Peyer's patch (tissue), 4 donors: Measurements from ENCODE around the gene LRIG2. TPM values are rescaled to one million over a fixed set of nuclear protein-coding genes. Genes with fewer than 3 reads are reported as not detected.

Experiments
- DNase-seq, 3 donors: peaks; one replicate each; pipeline ENCODE4 v3.0.0-alpha.2; 2017 to 2019
- H3K27ac ChIP-seq, 4 donors: fragments of 200-600 bp; sonication (generic); one replicate each; pipeline ENCODE4 v1.5.1; 2016 to 2019
- H3K27me3 ChIP-seq, 2 donors: fragments of 200-600 bp; sonication (generic); one replicate each; pipeline ENCODE4 v1.5.1; 2019
- H3K36me3 ChIP-seq, 3 donors: fragments of 200-600 bp; sonication (generic); one replicate each; pipeline ENCODE4 v1.5.1; 2016 to 2019
- H3K4me1 ChIP-seq, 4 donors: fragments of 200-600 bp; sonication (generic); one replicate each; pipeline ENCODE4 v1.5.1; 2016 to 2019
- H3K4me3 ChIP-seq, 4 donors: fragments of 200-600 bp; sonication (generic); 1 replicate in 3 of 4; 2 replicates in 1 of 4; pipeline ENCODE4 v1.5.1; 2016 to 2019; ENCODE audit warnings: mild to moderate bottlenecking in 1 of 4
- H3K9me3 ChIP-seq, 4 donors: fragments of 200-600 bp; sonication (generic); one replicate each; pipeline ENCODE4 v1.5.1; 2016 to 2019; ENCODE audit warnings: mild to moderate bottlenecking in 1 of 4
- POLR2A ChIP-seq, 2 donors: fragments of 450-650 bp; IDR thresholded peaks; one replicate each; pipeline ENCODE4 v1.5.1; 2017; ENCODE audit warnings: antibody characterized with exemption in 2 of 2, mild to moderate bottlenecking in 2 of 2, moderate library complexity in 2 of 2
- total RNA-seq, 4 donors: library from RNA; depleted of rRNA; stranded (reverse); fragments of >200 nt; gene quantifications; one replicate each; pipeline ENCODE4 v1.1.0, GENCODE V29; 2016
- TF ChIP-seq, protein P1 (sequence below), 6 experiments: fragments of 450-650 bp in 4 of 6; fragments of 200-600 bp in 2 of 6; sonication (generic) in 1 of 6; IDR thresholded peaks; one replicate each; pipeline ENCODE4 v1.5.1; 2017 to 2019; ENCODE audit warnings: antibody characterized with exemption in 6 of 6, mild to moderate bottlenecking in 3 of 6, moderate library complexity in 1 of 6

The LRIG2 gene
- total RNA-seq, 4 donors from 2014 or later, result 9.5 to 38.7 (median 24.0) TPM

- no peak overlapping the region for H3K27ac ChIP-seq
- no peak overlapping the region for H3K4me3 ChIP-seq
- no peaks in the 10 kb centered on the region for H3K4me1 ChIP-seq
- no peaks in the 10 kb centered on the region for H3K9me3 ChIP-seq
- no peak for DNase-seq
- no peak for TF ChIP-seq POLR2A (IDR thresholded peaks at IDR 0.05)
- TF ChIP-seq, protein P1, sequence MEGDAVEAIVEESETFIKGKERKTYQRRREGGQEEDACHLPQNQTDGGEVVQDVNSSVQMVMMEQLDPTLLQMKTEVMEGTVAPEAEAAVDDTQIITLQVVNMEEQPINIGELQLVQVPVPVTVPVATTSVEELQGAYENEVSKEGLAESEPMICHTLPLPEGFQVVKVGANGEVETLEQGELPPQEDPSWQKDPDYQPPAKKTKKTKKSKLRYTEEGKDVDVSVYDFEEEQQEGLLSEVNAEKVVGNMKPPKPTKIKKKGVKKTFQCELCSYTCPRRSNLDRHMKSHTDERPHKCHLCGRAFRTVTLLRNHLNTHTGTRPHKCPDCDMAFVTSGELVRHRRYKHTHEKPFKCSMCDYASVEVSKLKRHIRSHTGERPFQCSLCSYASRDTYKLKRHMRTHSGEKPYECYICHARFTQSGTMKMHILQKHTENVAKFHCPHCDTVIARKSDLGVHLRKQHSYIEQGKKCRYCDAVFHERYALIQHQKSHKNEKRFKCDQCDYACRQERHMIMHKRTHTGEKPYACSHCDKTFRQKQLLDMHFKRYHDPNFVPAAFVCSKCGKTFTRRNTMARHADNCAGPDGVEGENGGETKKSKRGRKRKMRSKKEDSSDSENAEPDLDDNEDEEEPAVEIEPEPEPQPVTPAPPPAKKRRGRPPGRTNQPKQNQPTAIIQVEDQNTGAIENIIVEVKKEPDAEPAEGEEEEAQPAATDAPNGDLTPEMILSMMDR (IDR thresholded peaks at IDR 0.05), result no peak
- H3K27me3 ChIP-seq, result no peaks in the 10 kb centered on the region
- peaks cover 0 to 100% (median 2%) of the 10 kb centered on the region in 3 donors for H3K36me3 ChIP-seq
Observed at GRCh38 chr1:113101588-113101987, 28.6 kb downstream of the LRIG2 start.

DNA sequence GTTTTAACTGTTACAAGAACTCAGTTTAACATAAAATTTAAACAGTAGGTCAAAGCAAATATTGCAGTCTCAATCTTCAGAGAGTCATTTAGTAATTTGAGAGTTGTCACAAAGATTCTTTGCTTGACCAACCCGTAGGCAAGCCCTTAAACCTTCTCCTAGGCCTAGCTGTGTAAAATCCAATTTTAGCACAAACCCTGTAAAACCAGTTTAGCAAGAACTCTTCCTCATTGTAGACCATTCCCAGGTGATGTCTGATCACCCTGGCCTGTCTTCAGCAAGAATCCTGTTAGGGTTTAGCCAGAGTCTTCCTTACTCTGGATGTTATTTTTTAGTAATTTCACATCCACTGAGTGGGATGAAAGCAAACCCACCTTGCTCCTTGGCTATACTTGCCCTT lies 30.1 kb downstream of the LRIG2 start:
- Histone ChIP-seq H3K4me1 (no peaks in the 10 kb centered on the region), H3K27ac (no peak overlapping the region), H3K27me3 (no peaks in the 10 kb centered on the region), H3K4me3 (no peak overlapping the region), H3K9me3 (no peaks in the 10 kb centered on the region), H3K36me3 (peaks cover 0 to 100% (median 2%) of the 10 kb centered on the region in 3 donors)
- TF ChIP-seq POLR2A (IDR thresholded peaks at IDR 0.05), result no peak
- TF ChIP-seq, protein P1 (IDR thresholded peaks at IDR 0.05), result no peak
- no peak for DNase-seq

DNA sequence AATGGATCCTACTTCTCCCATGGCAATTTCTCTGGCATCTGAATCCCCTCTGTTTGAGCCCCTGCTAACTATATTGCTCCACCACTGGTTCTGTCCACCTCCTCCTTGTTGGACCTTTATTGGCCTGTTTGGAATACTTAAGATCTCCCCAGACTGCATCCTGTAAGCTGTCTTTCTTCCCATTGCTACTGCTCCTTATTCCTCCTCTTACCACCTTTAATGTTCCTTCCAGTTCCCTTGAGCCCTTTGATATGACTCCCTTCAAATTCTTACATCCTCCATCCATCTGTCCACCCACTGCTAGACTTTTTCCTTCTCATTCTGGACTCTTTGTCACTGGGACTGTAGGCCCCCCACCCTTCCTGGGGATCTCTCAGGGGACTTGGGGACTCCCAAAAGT lies 31.0 kb downstream of the LRIG2 start:
- no peaks in the 10 kb centered on the region for H3K4me1 ChIP-seq
- H3K36me3 ChIP-seq, result peaks cover 0 to 100% (median 2%) of the 10 kb centered on the region in 3 donors
- TF ChIP-seq POLR2A (IDR thresholded peaks at IDR 0.05), result no peak
- TF ChIP-seq, protein P1 (IDR thresholded peaks at IDR 0.05), result no peak
- H3K27ac ChIP-seq, result no peak overlapping the region
- DNase-seq, result no peak
- no peak overlapping the region for H3K4me3 ChIP-seq
- H3K9me3 ChIP-seq, result no peaks in the 10 kb centered on the region
- no peaks in the 10 kb centered on the region for H3K27me3 ChIP-seq

- H3K4me3 ChIP-seq, result no peak overlapping the region
- TF ChIP-seq, protein P1 (IDR thresholded peaks at IDR 0.05), result no peak
- H3K36me3 ChIP-seq, result peaks cover 0 to 100% (median 0%) of the 10 kb centered on the region in 3 donors
Observed at GRCh38 chr1:113106910-113107309, 33.9 kb downstream of the LRIG2 start.

DNA sequence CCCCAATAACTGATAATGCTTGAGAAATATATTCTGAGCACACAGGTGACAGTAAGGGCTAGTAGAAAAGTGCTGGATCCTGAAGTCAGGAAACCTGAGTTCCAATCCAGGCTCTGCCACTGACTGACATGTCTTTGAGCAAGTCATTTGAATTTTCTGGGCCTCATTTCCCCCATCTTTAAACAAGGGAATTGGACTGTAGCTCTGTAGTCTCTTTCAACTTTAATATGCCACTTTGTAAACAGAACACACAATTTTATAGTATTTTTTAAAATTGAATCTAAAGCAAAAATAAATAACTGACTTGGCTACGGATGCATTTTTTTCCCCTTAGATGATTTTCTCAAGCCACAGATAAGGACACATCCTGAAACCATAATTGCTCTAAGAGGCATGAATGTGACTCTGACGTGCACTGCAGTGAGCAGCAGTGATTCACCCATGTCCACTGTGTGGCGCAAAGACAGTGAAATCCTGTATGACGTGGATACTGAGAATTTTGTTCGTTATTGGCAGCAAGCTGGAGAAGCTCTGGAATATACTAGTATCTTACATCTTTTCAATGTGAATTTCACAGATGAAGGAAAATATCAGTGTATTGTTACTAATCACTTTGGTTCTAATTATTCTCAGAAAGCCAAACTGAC lies 37.0 kb downstream of the LRIG2 start:
- Histone ChIP-seq H3K4me1 (no peaks in the 10 kb centered on the region), H3K27me3 (no peaks in the 10 kb centered on the region), H3K36me3 (peaks cover 0 to 100% (median 0%) of the 10 kb centered on the region in 3 donors), H3K27ac (no peak overlapping the region), H3K4me3 (no peak overlapping the region), H3K9me3 (no peaks in the 10 kb centered on the region)
- no peak for TF ChIP-seq POLR2A (IDR thresholded peaks at IDR 0.05)
- TF ChIP-seq, protein P1 (IDR thresholded peaks at IDR 0.05), result peak in 3 of 6 experiments; percentile 6 to 19 (median 10)
- DNase-seq, result no peak

More at GRCh38 chr1:113106910-113107309, 33.9 kb downstream of the LRIG2 start:
- Histone ChIP-seq H3K4me1 (no peaks in the 10 kb centered on the region), H3K9me3 (no peaks in the 10 kb centered on the region), H3K27ac (no peak overlapping the region), H3K27me3 (no peaks in the 10 kb centered on the region)
- no peak for DNase-seq
